KMS-11 (cell line): Measurements from ENCODE around the gene VAV1.

Experiments used
- H2AFZ ChIP-seq: fragments of 200-600 bp; sonication (generic); 2 replicates; pipeline ENCODE4 v1.6.1; 2016; ENCODE audit warnings: antibody characterized with exemption, mixed run types, low read depth
- H3K27ac ChIP-seq: fragments of 200-600 bp; sonication (generic); 2 replicates; pipeline ENCODE4 v1.6.1; 2016; ENCODE audit warnings: mild to moderate bottlenecking, mixed run types
- H3K27me3 ChIP-seq: fragments of 200-600 bp; sonication (generic); 2 replicates; pipeline ENCODE4 v1.6.1; 2017; ENCODE audit warnings: mild to moderate bottlenecking, low read depth, mixed run types, moderate library complexity; ENCODE audit not compliant: insufficient read depth
- H3K36me3 ChIP-seq: fragments of 200-600 bp; sonication (generic); 2 replicates; pipeline ENCODE4 v1.6.1; 2017; ENCODE audit warnings: mild to moderate bottlenecking, mixed run types; ENCODE audit not compliant: insufficient read depth
- H3K4me1 ChIP-seq: fragments of 200-600 bp; sonication (generic); 2 replicates; pipeline ENCODE4 v1.6.1; 2016; ENCODE audit warnings: mild to moderate bottlenecking, low read depth, mixed run types; ENCODE audit not compliant: poor library complexity, severe bottlenecking
- H3K4me2 ChIP-seq: fragments of 200-600 bp; sonication (generic); 2 replicates; pipeline ENCODE4 v1.7.0; 2016; ENCODE audit warnings: mild to moderate bottlenecking, mixed run types
- H3K4me3 ChIP-seq: fragments of 200-600 bp; sonication (generic); IDR thresholded peaks from 2 replicates; pipeline ENCODE4 v1.6.1; 2017; ENCODE audit warnings: low read depth, low read length, mixed read lengths; ENCODE audit not compliant: insufficient read depth
- H3K79me2 ChIP-seq: fragments of 200-600 bp; sonication (generic); 2 replicates; pipeline ENCODE4 v1.6.1; 2016; ENCODE audit warnings: low read depth, mixed run types; ENCODE audit not compliant: insufficient read depth
- H3K9ac ChIP-seq: fragments of 200-600 bp; sonication (generic); 2 replicates; pipeline ENCODE4 v1.6.1; 2016; ENCODE audit warnings: mild to moderate bottlenecking, mixed run types
- H4K20me1 ChIP-seq: fragments of 200-600 bp; sonication (generic); 2 replicates; pipeline ENCODE4 v1.6.1; 2016; ENCODE audit warnings: mild to moderate bottlenecking, mixed run types; ENCODE audit not compliant: insufficient read depth
- CTCF ChIP-seq: fragments of 200-600 bp; sonication (generic); conservative IDR thresholded peaks from 2 replicates; pipeline ENCODE4 v1.6.1; 2017; ENCODE audit warnings: low read depth, mild to moderate bottlenecking, antibody characterized with exemption, low read length, moderate library complexity, mixed read lengths

Gene VAV1

GRCh38 chr19:6820237-6820636 lies 47.7 kb downstream of the VAV1 start:
- H3K36me3 ChIP-seq: no peaks in the 10 kb centered on the region
- H3K4me1 ChIP-seq: no peaks in the 10 kb centered on the region
- H4K20me1 ChIP-seq: no peaks in the 10 kb centered on the region
- no peak overlapping the region for H3K9ac ChIP-seq
- no peaks in the 10 kb centered on the region for H3K27me3 ChIP-seq
- H3K4me3 ChIP-seq: no peak overlapping the region
- H3K27ac ChIP-seq: no peak overlapping the region
- no peak for TF ChIP-seq CTCF
- no peak overlapping the region for H3K4me2 ChIP-seq
- H3K79me2 ChIP-seq: peaks cover 6% of the 10 kb centered on the region; the same call in 1 of the 2 replicates
- H2AFZ ChIP-seq: no peak overlapping the region

GRCh38 chr19:6821639-6822310 lies 49.3 kb downstream of the VAV1 start:
- no peaks in the 10 kb centered on the region for H3K27me3 ChIP-seq
- H3K4me1 ChIP-seq: no peaks in the 10 kb centered on the region
- no peak overlapping the region for H2AFZ ChIP-seq
- no peak overlapping the region for H3K4me2 ChIP-seq
- no peaks in the 10 kb centered on the region for H4K20me1 ChIP-seq
- no peak overlapping the region for H3K9ac ChIP-seq
- no peak overlapping the region for H3K27ac ChIP-seq
- no peak for TF ChIP-seq CTCF
- no peak overlapping the region for H3K4me3 ChIP-seq
- H3K36me3 ChIP-seq: no peaks in the 10 kb centered on the region
- peaks cover 6% of the 10 kb centered on the region; the same call in 1 of the 2 replicates for H3K79me2 ChIP-seq

- no peak overlapping the region for H2AFZ ChIP-seq
- no peaks in the 10 kb centered on the region for H3K4me1 ChIP-seq
- no peak overlapping the region for H3K27ac ChIP-seq
- no peak overlapping the region for H3K4me2 ChIP-seq
- H3K27me3 ChIP-seq: no peaks in the 10 kb centered on the region
- H3K4me3 ChIP-seq: no peak overlapping the region
- H3K36me3 ChIP-seq: no peaks in the 10 kb centered on the region
- H3K79me2 ChIP-seq: peaks cover 6% of the 10 kb centered on the region; the same call in 1 of the 2 replicates
- no peaks in the 10 kb centered on the region for H4K20me1 ChIP-seq
- no peak overlapping the region for H3K9ac ChIP-seq
- no peak for TF ChIP-seq CTCF
These were observed 49.8 kb downstream of the VAV1 start for GRCh38 chr19:6822311-6822670.

- Histone ChIP-seq H3K4me1 (no peaks in the 10 kb centered on the region), H3K4me2 (no peak overlapping the region), H3K36me3 (no peaks in the 10 kb centered on the region), H4K20me1 (no peaks in the 10 kb centered on the region), H3K27me3 (no peaks in the 10 kb centered on the region), H3K27ac (no peak overlapping the region), H3K9ac (no peak overlapping the region), H3K79me2 (no peaks in the 10 kb centered on the region), H2AFZ (no peak overlapping the region), H3K4me3 (no peak overlapping the region)
- TF ChIP-seq CTCF: no peak
These were observed 52.7 kb downstream of the VAV1 start for GRCh38 chr19:6825076-6825774.
